ENCODE data around the gene PTPRB.

PTPRB gene

DNA sequence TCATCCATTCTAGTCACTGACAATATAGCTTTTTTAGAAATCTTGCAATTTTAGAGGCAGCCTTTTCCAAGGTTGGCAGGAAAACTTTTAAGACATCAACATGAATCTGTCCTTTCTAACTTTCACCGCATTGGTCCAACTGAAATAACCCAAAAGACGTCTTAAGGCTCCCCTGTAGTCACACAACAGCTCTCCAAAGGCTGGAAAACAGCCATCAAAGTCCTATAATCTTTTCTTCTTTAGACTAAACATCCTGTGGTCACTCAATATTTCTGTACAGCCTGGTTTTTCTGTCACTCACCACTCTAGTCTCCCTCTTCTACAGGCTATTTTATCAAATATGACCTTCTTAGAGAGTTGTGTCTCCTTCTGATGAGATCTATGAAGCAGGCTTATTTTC lies 4.5 kb upstream of the PTPRB start:
- DNase-seq = no peak

DNA sequence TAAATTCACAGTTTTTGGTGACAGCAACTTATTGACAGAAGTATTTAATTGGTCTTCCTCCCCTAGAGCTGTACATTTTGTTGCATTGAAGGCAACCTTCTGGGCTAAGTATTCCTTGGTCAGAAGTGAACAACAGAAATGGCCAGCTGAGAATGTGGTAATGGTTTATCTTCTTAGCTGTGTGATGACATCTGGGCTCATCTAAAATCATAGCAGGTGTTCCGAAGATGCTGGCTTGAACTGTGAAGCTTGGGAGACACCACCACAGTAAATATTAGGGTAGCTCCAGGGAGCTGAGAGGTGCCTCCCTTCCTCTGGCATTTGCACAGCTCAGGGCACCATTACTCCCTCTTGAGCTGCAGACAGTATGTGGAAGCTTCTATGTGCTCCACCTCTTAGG lies 3.7 kb upstream of the PTPRB start:
- DNase-seq = no peak

DNA sequence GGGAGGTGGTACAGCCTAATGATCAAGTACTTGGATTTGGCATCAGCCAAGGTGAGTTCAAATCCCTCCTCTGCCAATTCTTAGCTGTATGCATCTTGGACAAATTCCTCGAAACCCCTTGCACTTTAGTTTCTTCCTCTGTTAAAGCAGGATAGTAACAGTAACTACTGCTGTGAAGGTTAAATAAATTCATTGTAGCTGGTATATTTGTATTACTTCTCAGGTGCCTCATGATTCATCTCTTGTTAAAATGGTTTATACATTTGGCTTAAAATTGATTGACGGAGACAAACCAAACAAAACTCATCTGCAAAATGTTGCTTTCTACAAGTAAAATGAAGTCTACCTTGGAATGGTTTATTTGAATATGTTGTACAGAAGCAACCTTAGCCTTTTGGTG lies 2.3 kb upstream of the PTPRB start:
- DNase-seq = no peak

DNA sequence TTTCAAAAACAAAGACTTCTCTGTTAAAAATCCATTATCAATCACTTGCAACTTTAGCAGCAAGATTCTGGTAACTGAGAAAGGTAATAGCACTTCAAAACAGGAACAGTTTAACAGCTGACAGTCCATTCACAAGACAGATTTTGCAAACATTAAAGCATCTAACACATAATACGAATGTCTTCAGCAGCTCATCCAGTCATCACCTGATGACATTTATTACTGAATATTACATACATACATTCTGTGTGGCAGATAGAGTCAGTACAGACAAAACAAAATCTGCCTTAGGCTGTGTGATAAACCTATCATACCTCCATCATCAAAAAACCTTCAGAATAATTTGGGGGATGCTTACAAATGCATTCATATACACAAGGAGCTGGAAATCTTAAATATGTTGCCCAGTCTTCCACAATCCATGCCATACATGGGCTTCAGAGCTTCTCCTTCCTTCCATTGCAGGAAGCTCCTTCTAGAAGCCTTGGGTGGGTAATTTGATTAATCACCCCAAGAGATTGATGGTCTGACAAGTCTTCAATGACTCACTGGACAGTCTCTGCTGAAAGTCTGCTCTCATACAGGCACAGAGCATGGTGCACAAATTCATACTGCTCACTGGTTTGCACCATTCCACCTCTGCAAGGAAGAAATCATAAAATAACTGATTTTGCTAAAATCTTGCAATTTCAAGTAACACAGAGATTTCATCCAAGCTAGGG lies 1.6 kb upstream of the PTPRB start:
- DNase-seq = no peak

DNA sequence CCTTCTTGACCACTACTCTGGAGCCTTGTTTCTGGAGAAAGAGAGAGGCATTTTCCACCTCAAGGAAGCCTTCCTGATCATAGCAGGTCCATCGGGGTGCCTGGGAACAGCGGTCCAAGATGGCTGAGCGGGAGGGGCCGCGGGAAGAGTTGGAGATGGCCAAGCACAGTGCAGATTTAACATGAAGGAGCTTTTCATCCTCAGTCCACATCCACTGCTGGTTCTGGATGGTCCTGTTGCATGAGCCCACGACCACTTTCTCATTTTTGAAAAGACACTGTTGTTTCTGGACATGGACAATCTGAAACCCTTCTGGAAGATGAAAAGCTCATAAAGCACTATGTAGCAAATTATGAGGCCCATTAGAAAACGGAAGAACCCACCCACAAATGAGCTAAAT lies 1.5 kb downstream of the PTPRB start:
- no peak for DNase-seq

DNA sequence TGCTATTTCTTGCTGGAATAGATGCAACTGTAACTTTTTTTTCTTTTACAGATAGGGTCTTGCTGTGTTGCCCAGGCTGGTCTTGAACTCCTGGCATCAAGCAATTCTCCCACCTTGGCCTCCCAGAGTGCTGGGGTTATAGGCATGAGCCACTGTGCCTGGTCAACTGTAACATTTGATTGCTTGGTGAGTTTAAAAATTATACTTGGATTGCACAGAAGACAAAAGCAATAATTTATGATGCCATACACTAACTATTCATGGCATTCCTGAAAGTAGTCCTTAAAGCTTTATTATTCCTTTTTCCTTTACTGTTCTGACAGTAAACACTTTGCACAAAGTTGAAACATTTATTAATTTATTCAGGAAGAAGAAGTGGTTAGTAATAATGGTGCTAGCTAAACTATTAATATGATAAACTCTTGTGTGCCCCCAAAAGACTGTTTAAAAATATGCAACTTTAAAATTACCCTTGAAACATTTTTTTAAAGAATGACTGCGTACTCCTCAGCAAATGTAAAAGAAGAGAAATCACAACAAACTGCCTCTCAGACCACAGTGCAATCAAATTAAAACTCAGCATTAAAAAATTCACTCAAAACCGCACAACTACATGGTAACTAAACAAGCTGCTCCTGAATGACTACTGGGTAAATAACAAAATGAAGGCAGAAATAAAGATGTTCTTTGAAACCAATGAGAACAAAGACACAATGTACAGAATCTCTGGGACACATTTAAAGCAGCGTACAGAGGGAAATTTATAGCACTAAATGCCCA lies 8.3 kb downstream of the PTPRB start:
- no peak for DNase-seq

DNA sequence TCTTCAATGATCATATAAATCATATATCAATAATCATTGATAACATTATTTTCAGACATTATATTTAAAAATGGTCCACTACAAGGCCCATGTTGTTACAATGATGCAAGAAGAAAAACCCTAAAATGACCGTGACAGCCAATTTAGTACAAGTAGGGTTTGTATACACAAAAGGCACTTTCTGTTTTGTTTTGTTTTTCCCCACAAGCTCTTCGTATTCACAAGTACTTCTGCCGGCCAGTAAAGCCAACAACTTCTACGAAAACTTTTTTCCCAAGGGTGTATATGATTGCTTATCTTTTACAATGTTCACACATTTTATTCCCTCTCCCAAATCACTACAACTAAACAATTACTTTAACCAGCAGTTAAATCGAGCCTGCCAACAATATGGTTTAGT lies 9.6 kb downstream of the PTPRB start:
- DNase-seq = no peak

DNA sequence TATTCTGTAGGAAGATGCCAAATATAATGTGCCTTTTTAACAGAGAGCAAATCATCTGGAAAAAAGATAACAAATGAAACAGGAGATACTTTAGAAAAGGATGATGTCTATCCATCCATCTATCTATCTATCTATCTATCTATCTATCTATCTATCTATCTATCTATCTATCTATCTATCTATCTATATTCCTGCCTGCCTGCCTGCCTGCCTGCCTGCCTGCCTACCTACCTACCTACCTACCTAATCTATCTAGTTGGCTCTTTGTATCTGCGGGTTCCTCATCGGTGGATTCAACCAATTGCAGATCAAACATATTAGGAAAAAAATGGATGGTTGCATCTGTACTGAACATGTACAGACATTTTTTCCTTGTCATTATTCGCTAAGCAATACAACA lies 11.0 kb downstream of the PTPRB start:
- DNase-seq = no peak

DNA sequence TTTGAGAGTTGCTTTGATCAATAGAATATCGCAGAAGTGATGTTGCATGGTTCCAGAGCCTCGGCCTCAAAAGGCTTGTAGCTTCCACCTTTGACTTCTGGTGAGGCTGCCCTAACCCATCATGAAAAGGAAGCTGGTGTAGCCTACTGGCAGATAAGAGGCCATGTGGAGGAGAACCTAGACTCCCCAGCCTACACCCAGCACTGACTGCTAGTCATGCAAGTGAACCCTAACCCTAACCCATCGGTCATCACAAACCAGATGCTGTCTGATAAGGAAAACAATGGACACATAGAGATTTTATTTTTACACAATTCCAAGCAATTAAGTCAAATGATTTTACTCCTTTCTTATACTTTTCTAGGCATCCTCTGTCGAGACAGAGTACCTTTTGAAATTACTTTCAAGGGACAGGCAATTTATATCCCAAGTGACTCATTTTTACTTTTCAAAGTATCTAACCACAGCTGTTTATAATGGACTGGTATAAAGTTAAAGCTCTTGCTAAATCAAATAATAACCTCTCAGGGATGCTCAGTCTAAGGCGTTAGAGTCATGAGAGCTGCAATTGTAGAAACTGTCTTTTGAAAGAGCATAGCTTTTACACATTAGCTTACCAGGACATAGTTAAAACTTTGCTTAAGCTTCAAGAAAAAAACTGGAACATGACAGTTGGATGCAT lies 17.6 kb downstream of the PTPRB start:
- DNase-seq = no peak

DNA sequence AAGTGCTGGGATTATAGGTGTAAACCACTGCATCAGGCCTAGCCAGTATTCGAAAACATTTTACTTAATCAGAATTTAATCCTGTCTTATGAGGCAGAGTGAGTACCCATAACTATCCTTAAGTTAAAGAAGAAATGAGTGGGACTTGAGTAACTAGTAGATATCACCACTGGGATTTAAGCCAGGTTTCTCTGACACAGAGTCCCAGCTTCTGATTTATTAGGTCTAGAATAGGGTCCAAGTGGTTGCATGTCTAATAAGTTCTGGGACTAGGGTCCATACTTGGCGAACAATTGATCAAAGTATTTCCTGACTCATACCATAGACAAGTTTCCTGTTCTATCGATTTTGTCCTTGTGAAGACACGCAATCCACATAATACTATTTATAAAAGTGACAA lies 18.9 kb downstream of the PTPRB start:
- no peak for DNase-seq

DNA sequence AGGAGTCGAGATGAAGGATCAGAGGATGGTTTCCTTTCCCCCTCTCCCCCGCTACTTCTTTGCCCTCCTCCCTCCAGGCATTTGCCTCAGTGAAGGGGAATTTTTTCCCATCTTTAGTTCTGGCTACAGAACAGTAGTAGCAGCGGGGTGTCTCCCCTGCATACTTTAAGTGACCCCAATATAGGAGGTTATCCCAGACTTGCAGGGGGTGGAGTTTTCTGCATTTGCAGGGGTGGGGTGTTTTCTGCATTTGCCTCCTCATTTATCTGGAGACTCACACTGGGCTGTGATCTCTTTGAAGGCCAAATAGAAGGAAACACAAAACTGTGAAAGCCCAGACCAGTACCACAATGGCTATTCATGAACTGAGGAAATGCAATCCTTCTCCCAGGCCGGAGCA lies 19.8 kb downstream of the PTPRB start:
- DNase-seq = no peak

DNA sequence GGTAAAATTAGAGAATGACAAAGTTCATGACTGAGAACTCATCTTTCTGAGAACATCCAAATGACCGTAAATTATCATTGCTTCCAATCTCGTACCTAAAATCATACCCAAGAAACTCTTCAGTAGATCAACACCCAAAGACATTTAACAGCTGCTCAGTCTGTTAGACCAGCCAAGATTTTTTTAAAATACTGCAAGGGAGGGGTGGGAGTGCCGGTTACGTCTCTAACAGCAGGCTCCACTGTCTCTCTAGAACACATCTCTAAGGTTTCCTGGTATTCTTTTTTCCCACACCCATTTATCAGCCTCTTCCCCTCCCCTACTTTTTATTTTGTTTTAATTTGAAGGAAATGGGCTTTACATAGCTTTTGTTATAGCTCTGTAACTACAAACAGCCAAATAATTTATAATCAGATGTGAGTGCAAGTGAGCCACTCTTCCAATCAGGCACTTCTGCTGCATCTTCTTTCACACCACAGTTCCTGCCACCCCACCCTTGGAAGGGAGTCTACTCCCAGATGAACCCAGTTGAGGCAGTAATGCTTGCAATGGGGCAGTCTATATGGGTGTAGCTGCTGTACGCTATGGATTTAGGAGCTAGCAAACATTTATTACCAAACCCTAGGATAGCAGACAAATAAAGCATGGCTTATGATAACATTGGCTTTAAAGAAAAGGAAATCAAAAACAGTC lies 21.9 kb downstream of the PTPRB start:
- no peak for DNase-seq

DNA sequence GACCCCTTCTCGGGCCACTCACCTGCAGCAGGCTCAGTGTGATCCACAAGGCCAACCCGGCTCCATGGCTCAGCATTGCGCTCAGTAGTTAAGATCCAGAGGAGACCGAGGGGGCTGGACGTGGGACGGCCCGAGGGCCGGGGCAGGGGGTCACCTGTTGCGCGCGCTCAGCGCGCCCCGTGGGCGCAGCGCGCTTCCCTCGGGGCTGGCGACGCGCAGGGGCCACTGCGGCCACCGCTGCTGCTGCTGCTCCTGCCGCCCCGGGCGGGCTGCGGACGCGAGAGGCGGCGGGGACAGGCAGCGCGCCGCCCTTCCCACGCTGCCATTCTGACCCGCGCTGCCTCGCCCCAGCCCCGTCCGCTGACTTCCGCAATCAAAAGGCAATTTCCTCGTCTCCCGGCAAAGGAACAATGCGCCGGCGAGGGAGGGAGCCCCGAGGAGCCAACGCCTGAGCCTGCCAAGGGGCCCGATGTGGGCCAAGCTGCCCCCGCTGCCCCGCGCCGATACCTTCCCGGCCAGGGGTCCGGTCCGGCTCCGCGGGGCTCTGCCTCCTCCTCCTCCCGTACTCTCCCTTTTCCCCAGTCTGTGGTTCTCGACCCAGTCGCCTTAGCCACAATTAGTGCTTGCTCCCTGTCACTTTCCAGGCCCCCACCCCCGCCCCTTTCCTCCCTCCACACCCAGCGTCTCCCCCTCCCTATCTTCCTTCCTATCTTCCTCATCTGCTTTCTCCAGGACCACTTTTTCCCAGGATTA lies 27.3 kb downstream of the PTPRB start:
- DNase-seq = no peak

DNA sequence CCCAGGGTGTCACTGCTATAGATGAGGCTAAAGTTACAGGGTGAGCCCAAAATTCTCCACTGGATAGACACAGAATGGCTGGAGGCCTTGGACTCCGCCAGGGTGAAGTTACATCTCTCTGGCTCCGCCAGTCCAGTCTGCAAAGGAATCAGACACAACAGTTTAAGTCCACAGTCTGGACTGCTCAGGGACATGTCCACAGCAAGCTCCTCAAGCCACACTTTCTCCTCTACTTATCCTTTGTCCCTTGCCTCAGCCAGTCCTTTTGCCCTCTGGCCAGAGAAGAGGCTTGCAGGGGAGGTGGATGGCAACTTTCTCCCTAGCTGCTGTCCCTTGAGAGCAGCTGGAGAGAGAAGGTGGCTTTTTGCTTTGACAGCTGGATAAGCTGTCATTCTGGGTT lies 28.0 kb downstream of the PTPRB start:
- DNase-seq = no peak

DNA sequence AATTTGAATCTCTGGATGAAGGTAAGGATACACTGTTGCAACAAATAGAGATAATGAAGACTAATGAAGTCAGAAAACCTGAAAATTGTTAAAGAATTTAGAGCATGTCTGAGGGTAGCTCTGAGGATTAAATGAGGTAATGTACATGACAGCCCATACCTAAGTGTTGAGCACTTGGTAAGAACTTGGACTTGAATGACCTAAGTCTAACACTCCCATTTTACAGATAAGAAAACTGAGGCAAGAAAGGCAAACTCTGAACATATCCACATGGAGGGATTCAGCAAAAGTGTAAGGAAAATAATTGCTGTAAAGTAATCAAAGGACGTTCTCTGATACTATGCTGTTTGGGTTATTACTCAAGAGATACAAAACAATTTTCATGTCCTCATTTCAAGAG lies 29.0 kb downstream of the PTPRB start:
- DNase-seq = no peak

DNA sequence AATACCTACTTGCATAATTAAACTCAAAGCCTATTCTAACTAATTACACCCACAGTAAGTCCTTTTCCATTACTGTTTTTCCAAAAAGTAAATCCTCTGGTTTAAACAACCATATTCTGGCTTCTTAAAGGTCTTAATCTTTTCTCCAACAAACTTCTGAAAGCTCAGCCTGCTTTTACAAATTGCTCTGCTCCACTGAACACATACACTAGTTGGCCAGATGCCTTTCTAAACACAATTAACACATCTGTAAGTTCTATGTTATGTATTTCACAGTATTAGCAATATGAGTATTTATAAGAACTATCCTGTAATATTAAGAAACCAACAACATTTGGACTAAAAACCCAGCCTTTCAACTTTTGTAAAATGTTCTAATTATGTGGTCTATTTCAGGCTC lies 30.1 kb downstream of the PTPRB start:
- no peak for DNase-seq

DNA sequence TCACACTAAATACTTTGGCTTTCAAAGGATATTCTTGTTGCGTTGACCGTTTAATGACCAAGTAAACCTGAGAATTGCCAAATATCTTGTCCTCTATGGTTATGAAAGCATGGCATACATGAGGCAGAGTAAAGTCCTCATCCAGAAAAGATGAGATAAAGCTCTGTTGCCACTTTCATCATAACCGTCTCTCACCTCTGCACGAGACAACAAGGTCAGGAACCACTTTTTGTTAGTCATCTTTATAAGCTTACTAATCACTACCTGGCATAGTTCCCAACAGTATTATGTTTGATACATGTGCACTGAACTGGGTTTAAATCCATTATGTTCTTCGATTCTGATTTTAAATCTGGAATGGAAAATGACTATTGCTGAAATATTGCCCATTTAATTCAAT lies 31.3 kb downstream of the PTPRB start:
- DNase-seq = no peak

DNA sequence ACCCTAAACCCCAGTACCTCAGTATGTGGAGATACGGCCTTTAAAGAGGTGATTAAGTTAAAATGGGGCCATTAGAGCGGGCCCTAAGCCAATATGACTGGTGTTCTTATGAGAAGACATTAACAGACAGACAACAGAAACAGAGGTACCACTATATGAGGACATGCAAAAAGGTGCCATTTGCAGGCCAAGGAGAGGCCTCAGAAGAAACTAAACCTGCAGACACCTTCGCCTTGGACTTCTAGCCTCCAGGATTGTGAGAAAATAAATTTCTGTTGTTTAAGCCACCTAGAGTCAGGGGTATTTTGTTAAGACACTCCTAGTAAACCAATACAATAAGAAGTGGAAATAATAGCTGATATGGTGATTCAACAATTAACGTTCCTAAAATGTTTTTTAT lies 32.6 kb downstream of the PTPRB start:
- no peak for DNase-seq

DNA sequence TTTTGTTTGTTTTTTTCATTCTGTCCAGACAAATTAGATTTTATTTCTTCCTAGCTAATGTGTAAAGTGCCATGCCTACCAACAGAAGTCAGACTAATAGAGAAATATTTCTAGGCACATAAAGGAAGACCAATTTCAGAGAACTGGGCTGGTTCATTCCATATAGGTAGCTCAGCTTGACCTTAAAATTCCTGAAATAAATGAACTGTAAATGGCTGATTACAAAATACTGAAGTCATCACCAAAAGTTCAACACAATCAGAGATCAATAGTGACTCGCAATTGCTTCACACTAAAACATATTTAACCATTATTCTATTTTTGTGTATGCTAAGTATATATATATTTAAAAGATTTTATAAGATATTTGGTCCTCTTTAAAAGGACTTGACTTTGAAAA lies 34.2 kb downstream of the PTPRB start:
- no peak for DNase-seq

DNA sequence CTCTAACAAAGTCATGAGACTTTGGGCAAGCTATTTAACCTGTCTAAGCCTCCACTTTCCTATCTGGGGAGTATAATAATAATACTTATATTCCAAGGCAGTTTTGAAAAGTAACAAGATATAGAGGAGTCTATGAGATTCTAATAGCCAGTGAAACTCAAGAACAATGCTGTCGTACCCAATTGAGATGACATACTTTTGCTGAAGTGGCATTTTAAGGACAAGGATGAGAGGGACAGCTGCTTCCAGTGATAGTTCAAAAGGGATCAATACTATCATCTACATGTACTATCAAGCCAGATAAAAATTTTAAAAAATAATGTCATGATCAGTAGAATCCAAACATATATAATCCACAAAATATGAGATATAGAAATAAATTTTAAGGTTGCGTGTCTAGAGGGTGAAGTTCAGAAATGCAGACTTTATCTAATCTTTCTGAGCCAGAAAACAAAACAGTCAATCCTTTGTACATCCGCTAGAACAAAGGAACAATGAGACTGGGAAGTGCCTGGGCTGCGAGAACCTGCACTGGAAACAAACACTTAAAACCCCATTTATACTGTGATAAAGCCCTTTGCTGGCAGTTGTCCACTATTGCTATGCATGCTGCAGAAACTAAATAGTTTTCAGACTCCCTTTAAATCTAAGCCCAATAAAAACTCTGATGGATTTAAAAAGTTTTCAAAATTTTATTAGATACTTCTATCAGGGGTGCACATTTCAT lies 38.6 kb downstream of the PTPRB start:
- no peak for DNase-seq

DNA sequence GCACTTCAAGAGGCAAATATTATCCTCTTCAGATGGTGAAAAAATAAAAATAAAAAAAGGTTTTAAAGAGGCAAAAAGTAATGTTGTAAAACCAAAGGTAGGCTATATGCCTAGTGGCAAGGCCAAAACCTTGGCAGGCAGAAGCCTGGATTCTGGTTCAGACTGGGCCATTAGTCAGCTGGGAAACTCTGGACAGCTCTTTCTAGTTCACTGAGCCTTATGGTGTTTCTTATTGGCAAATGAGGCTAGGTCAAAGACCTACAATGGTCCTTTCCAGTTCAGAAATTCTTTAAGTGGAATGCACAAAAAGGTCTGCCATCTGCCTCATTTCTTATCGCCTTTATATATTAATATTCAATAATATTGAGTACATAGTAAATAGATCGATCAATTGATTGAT lies 44.6 kb downstream of the PTPRB start:
- no peak for DNase-seq

DNA sequence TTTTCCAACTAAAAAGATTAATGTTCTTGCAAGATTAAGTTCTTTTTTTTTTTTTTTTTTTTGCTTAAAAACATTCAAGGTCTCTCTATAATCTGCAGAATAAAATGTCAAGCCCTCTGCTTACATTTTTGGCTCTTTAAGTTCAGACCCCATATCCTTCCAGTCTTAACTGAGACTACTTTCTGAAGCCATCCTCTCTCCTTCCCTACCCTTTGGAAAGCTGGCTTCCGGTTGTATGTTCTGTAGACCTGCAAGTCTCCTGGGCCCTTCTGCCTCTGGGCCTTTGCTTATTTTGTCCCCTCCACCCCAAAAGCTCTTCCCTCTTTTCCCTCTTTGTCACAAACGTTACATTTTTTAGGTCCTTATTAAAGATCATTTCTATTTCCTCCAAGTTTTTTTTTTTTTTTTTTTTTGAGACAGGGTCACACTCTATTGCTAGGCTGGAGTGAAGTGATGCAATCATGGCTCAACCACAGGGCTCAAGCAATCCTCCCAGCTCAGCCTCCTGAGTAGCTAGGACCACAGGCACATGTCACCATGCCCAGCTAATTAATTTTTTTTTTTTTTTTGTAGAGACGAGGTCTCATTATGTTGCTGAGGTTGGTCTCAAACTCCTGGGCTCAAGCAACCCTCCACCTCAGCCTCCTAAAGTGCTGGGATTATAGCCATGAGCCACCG lies 46.5 kb downstream of the PTPRB start:
- no peak for DNase-seq
